Posterior cingulate gyrus (tissue), 11 donors: ENCODE data around the gene LRAT.
"Not testable (repeated sequence)": the region's sequence is repeated elsewhere in the genome, so short reads cannot be mapped to it uniquely, and the experiment has no call there.

Experiments
- DNase-seq, 10 donors: peaks; one replicate each; pipeline versions ENCODE4 v3.0.0 to v3.0.0-alpha.2; 2020 to 2021; ENCODE audit warnings: mixed read lengths in 3 of 10
- intact Hi-C: fragments of 100-400 bp; cut with DNase I; formaldehyde crosslinking; loops from one replicate; pipeline ENCODE4 v1.15.1; 2023

LRAT gene

GRCh38 chr4:154743683-154744340, at the start of gene LRAT:
Gene LRAT (plus strand): TSS chr4:154744000. CDS start chr4:154744327, 327 bp downstream.
- DNase-seq, result peak in 7 of 10 donors; percentile 25 to 91 (median 64)
- intact Hi-C loops, result no loop called here

GRCh38 chr4:154707877-154708276, 35.9 kb upstream of the LRAT start:
- DNase-seq, result peak in 5 of 10 donors; percentile 5 to 65 (median 23)
- intact Hi-C loops, result no loop called here

GRCh38 chr4:154709550-154709949, 34.2 kb upstream of the LRAT start:
- no peak for DNase-seq
- intact Hi-C loops, result no loop called here

GRCh38 chr4:154711522-154711921, 32.3 kb upstream of the LRAT start:
- intact Hi-C loops, result no loop called here
- no peak for DNase-seq

GRCh38 chr4:154714339-154715040, 29.3 kb upstream of the LRAT start:
- no peak for DNase-seq
- intact Hi-C loops, result no loop called here

- intact Hi-C loops, result no loop called here
These were observed 24.7 kb upstream of the LRAT start for GRCh38 chr4:154719087-154719486.

GRCh38 chr4:154720123-154720522, 23.7 kb upstream of the LRAT start:
- intact Hi-C loops, result no loop called here

More at GRCh38 chr4:154719087-154719486, 24.7 kb upstream of the LRAT start:
- DNase-seq, result no peak

GRCh38 chr4:154720618-154721267, 23.1 kb upstream of the LRAT start:
- intact Hi-C loops, result no loop called here
- peak in 1 of 10 donors; percentile 44 for DNase-seq

More at GRCh38 chr4:154720123-154720522, 23.7 kb upstream of the LRAT start:
- no peak for DNase-seq

GRCh38 chr4:154722262-154722661, 21.5 kb upstream of the LRAT start:
- intact Hi-C loops, result no loop called here
- DNase-seq, result no peak

- DNase-seq, result peak in 2 of 10 donors; percentile 57 to 65
- intact Hi-C loops, result not testable (repeated sequence)
These were observed 20.2 kb upstream of the LRAT start for GRCh38 chr4:154723601-154724000.

- intact Hi-C loops, result no loop called here
- DNase-seq, result no peak
These were observed 16.3 kb upstream of the LRAT start for GRCh38 chr4:154727540-154727939.

- DNase-seq, result no peak
- intact Hi-C loops, result no loop called here
These were observed 12.0 kb upstream of the LRAT start for GRCh38 chr4:154731756-154732155.

GRCh38 chr4:154732669-154733068, 11.1 kb upstream of the LRAT start:
- intact Hi-C loops, result no loop called here
- no peak for DNase-seq

GRCh38 chr4:154736770-154737169, 7.0 kb upstream of the LRAT start:
- no peak for DNase-seq
- intact Hi-C loops, result no loop called here

GRCh38 chr4:154738426-154738825, 5.4 kb upstream of the LRAT start:
- DNase-seq, result no peak
- intact Hi-C loops, result no loop called here

GRCh38 chr4:154739111-154739510, 4.7 kb upstream of the LRAT start:
- intact Hi-C loops, result no loop called here
- DNase-seq, result no peak

- DNase-seq, result peak in 1 of 10 donors; percentile 69
- intact Hi-C loops, result no loop called here
These were observed 3.3 kb upstream of the LRAT start for GRCh38 chr4:154740462-154740861.

- no peak for DNase-seq
- intact Hi-C loops, result no loop called here
These were observed 2.6 kb upstream of the LRAT start for GRCh38 chr4:154741131-154741665.

- intact Hi-C loops, result no loop called here
- peak in 7 of 10 donors; percentile 15 to 82 (median 43) for DNase-seq
These were observed 1.6 kb upstream of the LRAT start for GRCh38 chr4:154741922-154742850.

GRCh38 chr4:154744341-154744926, 634 bp downstream of the LRAT start:
- DNase-seq, result peak in 2 of 10 donors; percentile 51 to 74
- intact Hi-C loops, result no loop called here
